GDM1 (cell line): Measurements from ENCODE around the gene CCNL2.
"Not testable (repeated sequence)": the region's sequence is repeated elsewhere in the genome, so short reads cannot be mapped to it uniquely, and the experiment has no call there.

ENCODE experiments used
- DNase-seq: peaks from one replicate; lab custom pipeline; 2025; lab: John Stamatoyannopoulos, UW

CCNL2 gene

DNA sequence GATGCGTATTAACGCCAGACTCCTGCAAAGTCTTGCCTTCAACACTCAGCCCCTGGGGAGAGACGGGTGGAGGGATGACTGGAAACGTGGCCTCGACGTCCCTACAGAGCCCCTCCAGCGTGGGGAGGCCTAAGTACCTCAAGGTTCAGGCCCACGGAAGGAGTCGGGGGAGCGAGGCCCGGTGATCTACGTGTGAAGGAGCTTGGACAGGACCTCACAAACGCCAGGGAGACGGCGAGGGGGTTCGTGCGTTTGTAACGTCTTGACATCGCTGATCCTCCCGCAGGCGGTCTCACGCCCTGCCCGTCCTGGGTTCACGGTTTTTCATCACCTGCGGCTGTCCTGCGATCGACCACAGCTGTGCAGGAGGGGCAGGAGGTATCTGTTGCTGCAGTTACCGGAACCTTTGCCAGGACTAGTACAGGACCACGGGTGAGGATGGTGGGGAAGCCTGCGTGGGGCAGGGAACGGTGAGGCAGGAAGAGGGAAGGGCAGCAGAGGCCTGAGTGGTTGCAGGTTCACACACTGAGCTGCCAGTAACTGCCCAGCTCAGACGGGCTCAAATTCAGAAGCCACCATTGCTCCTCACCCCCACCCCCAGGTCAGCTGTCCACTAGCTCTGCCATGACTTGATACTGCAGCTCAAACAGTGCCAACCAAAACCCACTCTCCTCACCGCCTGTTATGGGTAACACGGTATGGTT, 889 bp upstream of the CCNL2 start:
- no peak for DNase-seq

DNA sequence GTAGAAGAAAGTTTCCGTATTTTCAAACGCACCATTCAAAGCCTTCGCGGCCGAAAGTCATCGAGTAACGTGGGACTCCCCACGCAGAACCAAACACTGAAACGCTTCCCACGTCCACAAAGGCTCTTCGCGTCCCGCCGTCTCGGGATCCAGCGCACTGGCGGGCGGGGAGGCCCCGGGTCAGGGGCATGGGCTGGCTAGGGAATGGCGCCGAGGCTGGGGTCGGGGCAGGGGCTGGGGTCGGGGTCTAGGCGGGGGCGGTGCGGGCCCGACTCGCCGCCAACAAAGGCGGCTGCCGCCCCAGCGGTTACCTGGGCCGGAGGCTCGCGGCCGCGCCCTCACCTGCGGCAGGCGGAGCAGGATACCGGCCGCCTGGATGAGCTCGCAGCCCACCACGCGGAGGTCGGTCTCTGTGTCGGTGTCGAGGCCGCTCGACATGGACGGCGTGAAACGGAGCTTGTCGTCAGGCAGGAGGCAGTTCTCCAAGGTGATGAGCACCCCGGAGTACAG, 403 bp downstream of the CCNL2 start:
- DNase-seq = no peak

GRCh38 chr1:1397839-1398523, 1.2 kb downstream of the CCNL2 start:
- DNase-seq = no peak

DNA sequence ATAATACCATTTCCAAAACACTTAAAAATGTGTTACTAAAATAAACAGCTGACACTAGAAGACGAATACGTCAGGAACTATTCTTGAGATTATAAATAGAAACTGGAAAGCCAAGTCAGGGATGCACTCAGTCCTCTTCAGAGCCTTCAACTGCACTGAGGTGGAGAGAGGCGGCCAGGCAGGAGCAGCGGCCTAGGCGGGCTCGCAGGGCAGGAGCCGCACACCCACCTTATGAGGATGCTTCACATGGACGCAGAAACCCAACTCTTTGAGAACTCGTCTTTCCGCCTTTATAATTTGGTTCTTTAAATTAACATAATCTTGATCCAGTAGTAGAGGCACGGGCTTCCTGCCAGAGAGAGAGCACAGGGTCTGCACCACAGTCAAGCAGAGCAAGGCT, 4.0 kb downstream of the CCNL2 start:
- DNase-seq = no peak

DNA sequence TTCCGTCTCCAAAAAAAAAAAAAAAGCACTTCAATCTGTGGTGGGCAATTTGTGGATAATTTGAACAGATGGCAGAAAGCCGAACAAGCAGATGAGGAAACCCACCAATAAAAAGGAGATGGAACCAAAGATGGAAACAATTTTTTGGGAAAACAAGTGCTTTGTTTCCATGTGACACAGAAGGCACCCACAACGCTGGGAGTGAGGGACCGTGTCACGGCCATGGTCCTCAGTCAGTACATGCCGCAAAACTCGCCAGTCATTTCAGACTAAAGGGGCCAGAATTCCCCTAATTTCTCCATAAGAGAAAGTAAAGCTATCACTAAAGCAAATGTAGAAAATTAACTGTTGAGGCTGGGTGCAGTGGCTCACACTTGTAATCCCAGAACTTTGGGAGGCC, 5.0 kb downstream of the CCNL2 start:
- no peak for DNase-seq

GRCh38 chr1:1393428-1393827, 5.7 kb downstream of the CCNL2 start:
- no peak for DNase-seq

DNA sequence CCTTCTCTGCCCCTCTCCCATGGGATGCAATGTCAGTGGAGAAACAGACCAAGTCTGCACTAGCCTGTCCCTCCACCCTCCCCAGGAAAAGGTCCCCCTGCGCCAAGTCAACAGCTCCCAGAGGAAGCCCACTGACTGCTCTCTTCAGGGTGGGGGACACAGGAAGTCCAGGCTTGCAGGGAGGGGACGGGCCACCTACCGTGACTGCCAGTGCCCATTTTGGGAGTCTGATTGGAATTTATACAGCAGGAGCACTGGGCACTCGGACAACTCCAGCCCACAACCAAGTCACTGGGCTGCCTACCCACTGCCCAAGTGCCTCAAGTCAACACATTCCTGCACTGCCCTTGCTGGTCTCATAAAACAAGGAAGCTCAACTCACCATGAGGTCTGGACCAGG, 6.1 kb downstream of the CCNL2 start:
- no peak for DNase-seq

- no peak for DNase-seq
Observed at GRCh38 chr1:1391225-1391624, 7.9 kb downstream of the CCNL2 start.

GRCh38 chr1:1390675-1391074, 8.5 kb downstream of the CCNL2 start:
- no peak for DNase-seq

DNA sequence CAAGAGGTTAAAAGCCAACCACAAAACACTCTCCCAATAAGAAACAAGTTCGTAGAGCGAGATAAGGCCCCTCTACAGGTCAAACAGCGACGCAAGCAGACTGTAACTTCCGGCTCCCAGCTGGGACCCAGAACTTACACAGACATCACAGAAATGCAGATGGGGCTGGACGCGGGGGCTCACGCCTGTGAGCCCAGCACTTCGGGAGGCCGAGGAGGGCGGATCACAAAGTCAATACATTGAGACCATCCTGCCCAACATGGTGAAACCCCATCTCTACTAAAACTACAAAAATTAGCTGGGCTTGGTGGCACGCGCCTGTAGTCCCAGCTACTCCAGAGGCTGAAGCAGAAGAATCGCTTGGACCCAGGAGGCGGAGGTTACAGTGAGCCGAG, 11.1 kb downstream of the CCNL2 start:
- no peak for DNase-seq

- DNase-seq = no peak
Observed at GRCh38 chr1:1387098-1388077, 11.7 kb downstream of the CCNL2 start.

GRCh38 chr1:1385931-1386330, 13.2 kb downstream of the CCNL2 start:
- DNase-seq = no peak

GRCh38 chr1:1385339-1385738, 13.8 kb downstream of the CCNL2 start:
- DNase-seq = not testable (repeated sequence)

- DNase-seq = no peak
Observed at GRCh38 chr1:1381294-1381693, 17.8 kb downstream of the CCNL2 start.

DNA sequence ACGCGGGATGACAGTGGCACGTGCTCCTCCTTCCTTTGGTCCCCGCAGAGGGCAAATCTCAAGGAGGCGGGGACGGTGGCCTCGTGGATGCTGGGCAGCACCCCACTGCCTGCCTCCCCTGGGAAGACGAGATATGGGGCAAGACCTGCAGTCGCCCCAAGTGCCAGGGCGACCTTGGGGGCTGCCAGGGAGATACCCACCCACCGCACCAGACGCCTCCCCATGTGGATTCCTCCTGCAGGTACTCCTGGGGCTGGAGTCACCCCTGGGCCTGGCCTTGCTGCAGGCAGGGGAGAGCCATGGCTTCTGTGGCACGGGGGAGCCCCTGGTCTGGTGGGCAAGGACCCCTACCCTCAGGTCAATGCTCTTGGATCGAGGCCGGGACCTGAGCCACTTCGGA, 18.3 kb downstream of the CCNL2 start:
- no peak for DNase-seq

DNA sequence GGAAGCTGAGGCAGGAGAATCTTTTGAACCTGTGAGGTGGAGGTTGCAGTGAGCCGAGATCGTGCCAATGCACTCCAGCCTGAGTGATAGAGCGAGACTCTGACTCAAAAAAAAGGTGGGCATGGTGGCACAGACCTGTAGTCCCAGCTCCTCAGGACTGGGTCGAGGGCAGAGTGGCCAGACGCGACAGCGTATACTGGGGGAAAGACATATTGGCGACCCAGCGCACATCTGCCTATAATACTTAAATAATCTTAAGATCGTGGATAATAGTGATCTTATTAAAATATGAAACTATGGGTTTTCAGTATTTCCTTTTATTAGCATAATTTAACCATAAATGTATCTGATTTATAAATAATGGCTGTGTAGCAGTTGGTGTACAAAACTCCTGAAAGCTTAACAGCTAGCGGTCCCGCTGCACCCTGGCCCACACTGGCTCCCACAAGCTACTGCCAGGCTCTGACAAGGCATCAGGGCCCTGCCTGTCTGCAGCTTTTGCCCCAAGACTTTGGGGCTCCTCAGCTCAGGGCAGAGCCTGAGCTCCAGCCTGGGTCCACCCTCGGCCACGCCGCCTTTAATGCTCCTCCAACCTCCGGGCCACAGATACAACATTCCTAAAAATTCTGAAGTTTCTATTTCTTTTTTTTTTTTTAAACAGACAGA, 21.5 kb downstream of the CCNL2 start:
- DNase-seq = no peak

GRCh38 chr1:1376551-1377226, 22.4 kb downstream of the CCNL2 start:
- DNase-seq = no peak

GRCh38 chr1:1374929-1375662, 24.0 kb downstream of the CCNL2 start, which contains the start of gene AURKAIP1:
AURKAIP1 (minus strand) TSS chr1:1375207; CDS start chr1:1374756, 451 bp downstream.
- DNase-seq = peak; percentile 99

DNA sequence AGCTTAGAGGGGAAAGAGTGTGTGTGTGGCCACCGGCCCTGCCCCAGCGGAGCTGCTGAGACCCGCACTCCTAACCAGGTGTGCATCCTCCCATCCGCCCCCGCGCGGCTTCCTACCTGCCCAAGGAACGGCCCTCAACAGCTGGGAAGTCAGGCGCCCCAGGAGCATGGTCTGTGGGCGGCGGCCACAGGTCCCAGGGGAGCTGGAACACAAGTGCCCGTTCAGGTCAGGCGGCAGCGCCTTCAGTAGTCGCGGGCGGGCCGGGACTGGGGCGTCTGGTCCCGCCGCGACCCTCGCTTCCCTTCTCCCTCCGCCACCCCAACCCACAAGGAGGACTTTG, 24.6 kb downstream of the CCNL2 start:
- DNase-seq = no peak

- DNase-seq = no peak
Observed at GRCh38 chr1:1373815-1374588, 25.1 kb downstream of the CCNL2 start.
